ENCODE data around the gene POU6F2.

- TF ChIP-seq CTCF (IDR thresholded peaks at IDR 0.05; ENCODE audit: low read length) (no peak), EZH2phosphoT487 (IDR thresholded peaks at IDR 0.05; ENCODE audit: low read length) (no peak), EZH2 (optimal IDR thresholded peaks at IDR 0.05; ENCODE audit: low read depth, low read length) (no peak)
These were observed 175.4 kb downstream of the POU6F2 start for GRCh38 chr7:39153113-39153512.
